Thymus (tissue), 11 donors: Measurements from ENCODE around the gene SPATA13. TPM values are rescaled to one million over a fixed set of nuclear protein-coding genes. Genes with fewer than 3 reads are reported as not detected.

ENCODE experiments used
- DNase-seq, 9 donors: peaks; one replicate each; pipeline ENCODE4 v3.0.0-alpha.2; 2013; ENCODE audit warnings: low spot score in 9 of 9, low read depth in 6 of 9, missing footprints in 1 of 9
- H3K27ac ChIP-seq, 2 donors: one replicate each; pipeline ENCODE4 v1.5.1; 2013; ENCODE audit warnings: control low read depth in 1 of 2, low read depth in 1 of 2, low read length in 1 of 2, mild to moderate bottlenecking in 1 of 2, moderate library complexity in 1 of 2
- H3K27me3 ChIP-seq, 2 donors: one replicate each; pipeline ENCODE4 v1.5.1; 2013; ENCODE audit warnings: low read length in 1 of 2; ENCODE audit not compliant: control insufficient read depth in 2 of 2, insufficient read depth in 1 of 2
- H3K36me3 ChIP-seq, 2 donors: one replicate each; pipeline ENCODE4 v1.5.1; 2013; ENCODE audit warnings: low read length in 1 of 2, mild to moderate bottlenecking in 1 of 2, moderate library complexity in 1 of 2; ENCODE audit not compliant: control insufficient read depth in 2 of 2, insufficient read depth in 2 of 2
- H3K4me1 ChIP-seq, 2 donors: one replicate each; pipeline ENCODE4 v1.5.1; 2013; ENCODE audit warnings: low read length in 2 of 2; ENCODE audit not compliant: control insufficient read depth in 2 of 2, insufficient read depth in 2 of 2
- H3K4me3 ChIP-seq, 2 donors: one replicate each; pipeline ENCODE4 v1.5.1; 2013; ENCODE audit warnings: low read length in 2 of 2, control low read depth in 1 of 2, mild to moderate bottlenecking in 1 of 2
- H3K9me3 ChIP-seq, 2 donors: one replicate each; pipeline ENCODE4 v1.5.1; 2013; ENCODE audit warnings: low read length in 1 of 2, mild to moderate bottlenecking in 1 of 2; ENCODE audit not compliant: control insufficient read depth in 2 of 2, insufficient read depth in 1 of 2
- WGBS: extraction: QIAGEN DNeasy Blood & Tissue Kit; methylation state at CpG from one replicate; pipeline ENCODE4 v1.1.7; 2013; 5-methylcytosine and 5-hydroxymethylcytosine counted together
- polyA plus RNA-seq: library from polyadenylated mRNA; stranded (reverse); fragments of 200-250 nt; gene quantifications from one replicate; pipeline ENCODE4 v1.2.3, GENCODE V29; 2013
- total RNA-seq: library from RNA; stranded (reverse); fragments of 120-200 nt; gene quantifications from one replicate; pipeline ENCODE4 v1.2.4, GENCODE V29; 2013
- donor health status: healthy.

The SPATA13 gene
- total and polyA plus RNA-seq, 2 donors = 17.0 to 18.7 TPM

DNA sequence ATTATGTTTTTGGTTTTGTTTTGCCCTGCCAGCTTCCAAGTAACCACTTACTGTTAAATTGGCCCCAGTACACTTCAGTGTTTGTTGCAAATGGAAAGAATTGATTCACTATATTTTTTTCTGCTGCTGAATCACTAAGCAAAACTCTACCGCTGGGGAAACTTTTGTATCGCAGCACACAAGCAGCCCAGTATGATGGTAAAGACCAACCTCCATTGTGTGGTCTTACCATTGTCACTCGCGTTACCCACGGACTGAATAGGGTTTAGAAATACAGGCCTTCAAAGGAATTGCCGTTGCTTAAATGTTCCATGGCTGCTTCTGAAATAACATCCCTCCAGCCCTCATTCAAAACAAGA, 7.9 kb downstream of the SPATA13 start:
- H3K27ac ChIP-seq = no peak overlapping the region
- 83% methylated on average over 6 of the region's 6 CpGs for WGBS

DNA sequence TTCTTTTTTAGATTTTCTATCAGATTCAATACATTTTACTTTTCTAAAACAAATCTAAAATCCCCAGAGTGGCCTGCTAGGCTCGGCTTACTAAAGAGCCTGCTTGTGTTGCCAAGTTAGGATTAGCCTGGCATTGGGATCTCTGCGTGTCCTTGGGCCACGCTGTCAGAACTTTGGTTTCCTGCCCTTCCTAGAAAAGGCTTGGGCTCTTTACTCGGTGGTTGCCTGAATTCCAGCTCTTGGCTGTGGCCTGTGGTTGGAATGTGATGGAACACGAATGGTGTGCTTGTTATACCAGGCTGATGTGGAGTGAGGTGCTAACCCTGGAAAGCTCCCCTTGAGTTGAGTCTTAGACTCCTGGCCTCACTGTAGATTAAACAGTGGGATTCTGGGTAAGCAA, 8.5 kb downstream of the SPATA13 start:
- H3K4me1 ChIP-seq = no peaks in the 10 kb centered on the region
- peaks cover 4 to 19% of the 10 kb centered on the region in 2 donors for H3K36me3 ChIP-seq
- no peak for DNase-seq
- H3K4me3 ChIP-seq = no peak overlapping the region
- no peaks in the 10 kb centered on the region for H3K27me3 ChIP-seq
- 97% methylated on average over 5 of the region's 5 CpGs for WGBS
- no peaks in the 10 kb centered on the region for H3K9me3 ChIP-seq
- H3K27ac ChIP-seq = no peak overlapping the region

More for the DNA sequence above, 7.9 kb downstream of the SPATA13 start:
- H3K4me1 ChIP-seq = no peaks in the 10 kb centered on the region
- H3K9me3 ChIP-seq = no peaks in the 10 kb centered on the region
- H3K36me3 ChIP-seq = peaks cover 4 to 19% of the 10 kb centered on the region in 2 donors
- no peak overlapping the region for H3K4me3 ChIP-seq
- H3K27me3 ChIP-seq = no peaks in the 10 kb centered on the region
- DNase-seq = no peak

DNA sequence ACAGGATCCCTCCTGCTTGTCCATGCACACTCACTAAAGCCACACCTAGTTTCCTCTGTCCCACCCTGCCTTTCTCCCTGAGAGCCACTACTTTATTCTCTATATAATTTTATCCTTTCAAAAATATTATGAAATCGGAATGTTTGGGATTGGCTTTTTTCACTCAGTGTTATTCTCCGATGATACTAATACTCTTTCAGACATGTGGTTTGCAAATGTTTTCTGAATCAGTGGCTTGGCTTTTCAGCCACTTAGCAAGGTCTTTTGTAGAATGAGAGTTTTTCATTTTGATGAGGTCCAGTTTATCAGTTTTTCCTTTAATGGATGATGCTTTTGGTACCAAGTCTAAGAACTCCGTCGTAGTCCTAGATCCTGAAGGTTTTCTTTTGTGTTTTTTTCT, 11.6 kb downstream of the SPATA13 start:
- Histone ChIP-seq H3K9me3 (no peaks in the 10 kb centered on the region), H3K4me1 (no peaks in the 10 kb centered on the region), H3K36me3 (peaks cover 0 to 7% of the 10 kb centered on the region in 2 donors), H3K4me3 (no peak overlapping the region), H3K27ac (no peak overlapping the region), H3K27me3 (no peaks in the 10 kb centered on the region)
- no peak for DNase-seq
- 97% methylated on average over 4 of the region's 4 CpGs for WGBS

DNA sequence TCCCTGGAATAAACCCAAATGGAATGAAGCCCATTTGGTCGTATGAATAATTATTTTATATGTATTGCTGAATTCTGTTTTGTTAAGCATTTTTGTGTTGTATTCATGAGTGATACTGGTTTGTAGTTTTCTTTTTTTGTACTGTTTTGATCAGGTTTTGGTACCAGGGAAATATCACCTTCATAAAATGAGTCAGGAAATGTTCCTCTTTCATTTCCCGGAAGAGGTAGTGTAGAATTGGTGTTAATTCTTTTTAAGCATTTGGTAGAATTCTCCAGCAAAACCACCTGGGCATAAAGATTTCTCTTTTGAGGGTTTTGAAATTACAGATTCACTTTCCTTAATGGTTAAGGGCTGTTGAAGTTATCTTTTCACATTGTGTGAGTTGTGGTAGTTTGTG, 13.3 kb downstream of the SPATA13 start:
- Histone ChIP-seq H3K36me3 (no peaks in the 10 kb centered on the region), H3K27me3 (no peaks in the 10 kb centered on the region), H3K27ac (no peak overlapping the region), H3K4me3 (no peak overlapping the region), H3K4me1 (no peaks in the 10 kb centered on the region), H3K9me3 (no peaks in the 10 kb centered on the region)
- WGBS = 89% methylated on average over 2 of the region's 2 CpGs
- DNase-seq = no peak

DNA sequence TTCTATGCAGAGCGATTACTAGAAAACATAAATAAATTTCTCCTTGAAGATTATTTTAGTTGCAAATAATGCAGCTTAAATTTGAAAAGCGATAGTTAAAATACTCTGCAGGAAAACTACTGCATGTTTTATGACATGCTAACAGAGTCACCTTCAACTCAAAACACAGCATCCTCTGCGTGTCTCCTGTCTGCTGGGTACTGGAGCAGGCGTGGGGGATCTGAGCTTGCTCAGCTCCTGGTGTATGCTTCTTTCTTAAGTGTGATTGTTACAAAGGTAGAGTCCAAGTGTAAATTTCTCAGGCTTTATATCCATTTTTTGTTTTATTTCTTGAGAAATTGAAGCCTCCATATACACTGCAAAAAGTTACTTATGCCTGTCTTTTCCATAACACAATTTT, 15.3 kb downstream of the SPATA13 start:
- no peaks in the 10 kb centered on the region for H3K4me1 ChIP-seq
- WGBS = 97% methylated on average over 4 of the region's 4 CpGs
- H3K27ac ChIP-seq = no peak overlapping the region
- no peak for DNase-seq
- no peaks in the 10 kb centered on the region for H3K9me3 ChIP-seq
- H3K4me3 ChIP-seq = no peak overlapping the region
- H3K36me3 ChIP-seq = no peaks in the 10 kb centered on the region
- H3K27me3 ChIP-seq = no peaks in the 10 kb centered on the region

DNA sequence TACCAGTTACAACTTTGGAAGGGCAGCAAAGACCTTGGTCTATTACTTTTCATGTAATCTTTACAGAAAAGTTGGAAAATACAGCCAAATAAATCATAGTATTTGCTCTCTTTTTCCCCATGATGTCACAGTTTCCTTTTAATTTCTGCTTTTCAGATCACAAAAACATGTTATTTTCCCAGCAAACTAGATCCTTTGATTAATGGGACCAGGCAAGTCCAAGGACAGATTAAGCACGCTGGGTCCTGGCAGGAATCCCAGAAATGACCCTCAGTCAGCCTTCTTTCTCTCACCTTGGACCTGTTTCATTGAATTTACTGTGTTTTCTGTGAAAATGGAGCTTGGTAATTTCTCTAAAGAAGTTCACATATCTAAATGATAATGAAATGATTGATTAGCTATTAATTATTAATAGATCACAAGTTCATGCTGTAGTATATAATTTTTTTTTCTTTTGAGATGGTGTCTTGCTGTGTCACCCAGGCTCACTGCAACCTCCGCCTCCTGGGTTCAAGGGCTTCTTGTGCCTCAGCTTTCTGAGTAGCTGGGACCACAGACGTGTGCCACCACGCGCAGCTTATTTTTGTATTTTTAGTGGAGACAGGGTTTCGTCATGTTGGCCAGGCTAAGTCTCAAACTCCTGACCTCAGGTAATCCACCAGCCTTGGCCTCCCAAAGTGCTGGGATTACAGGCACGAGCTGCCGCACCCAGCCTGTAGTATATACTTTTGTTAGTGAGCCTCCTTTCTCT, 16.0 kb downstream of the SPATA13 start:
- DNase-seq = no peak
- no peak overlapping the region for H3K4me3 ChIP-seq
- no peak overlapping the region for H3K27ac ChIP-seq
- H3K4me1 ChIP-seq = no peaks in the 10 kb centered on the region
- H3K9me3 ChIP-seq = no peaks in the 10 kb centered on the region
- WGBS = 92% methylated on average over 8 of the region's 8 CpGs
- no peaks in the 10 kb centered on the region for H3K36me3 ChIP-seq
- H3K27me3 ChIP-seq = no peaks in the 10 kb centered on the region

DNA sequence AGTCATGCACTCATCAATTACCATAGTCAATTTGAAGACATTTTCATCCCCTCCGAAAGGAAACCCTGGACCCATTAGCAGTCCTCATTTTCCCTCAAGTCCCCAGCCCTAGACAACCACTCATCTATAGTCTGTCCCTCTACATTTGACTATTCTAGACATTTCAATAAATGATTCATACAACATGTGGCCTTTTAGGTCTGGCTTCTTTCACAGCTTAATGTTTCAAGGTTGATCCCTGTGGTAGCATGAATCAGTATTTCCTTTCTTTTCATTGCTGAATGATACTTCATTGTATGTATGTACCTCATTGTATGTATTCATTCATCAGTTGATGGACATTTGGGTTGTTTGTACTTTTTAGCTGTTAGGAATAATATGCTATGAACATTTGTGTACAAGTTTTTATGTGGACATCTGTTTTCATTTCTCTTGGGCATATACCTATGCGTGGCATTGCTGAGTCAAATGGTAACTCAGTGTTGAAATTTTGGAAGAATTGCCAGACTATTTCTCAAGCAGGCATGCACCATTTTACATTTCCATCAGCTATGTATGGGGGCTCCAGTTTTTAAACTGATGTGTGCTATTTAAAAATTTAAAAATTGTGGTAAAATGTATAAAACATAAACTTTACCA, 18.4 kb downstream of the SPATA13 start:
- no peak overlapping the region for H3K27ac ChIP-seq

DNA sequence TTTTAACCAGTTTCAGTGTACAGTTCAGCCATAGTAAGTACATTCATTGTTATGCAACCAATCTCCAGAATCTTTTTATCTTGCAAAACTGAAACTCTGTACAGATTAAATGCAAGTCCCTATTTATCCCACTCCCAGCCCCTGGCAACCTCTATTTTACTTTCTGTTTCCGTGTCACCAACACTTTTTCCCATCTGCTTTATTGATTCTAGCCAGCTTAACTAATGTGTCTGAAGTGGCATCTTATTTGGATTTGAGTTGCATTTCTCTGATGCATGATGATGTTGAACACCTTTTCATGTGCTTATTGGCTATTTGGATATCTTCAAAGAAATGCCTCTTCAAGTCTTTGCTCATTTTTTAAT, 18.9 kb downstream of the SPATA13 start:
- DNase-seq = no peak
- Histone ChIP-seq H3K4me3 (no peak overlapping the region), H3K27me3 (no peaks in the 10 kb centered on the region), H3K9me3 (peaks cover 1 to 9% of the 10 kb centered on the region in 2 donors), H3K27ac (no peak overlapping the region), H3K4me1 (peaks cover 2 to 8% of the 10 kb centered on the region in 2 donors), H3K36me3 (no peaks in the 10 kb centered on the region)
- WGBS = 96% methylated on average over 1 of the region's 1 CpG

More for the DNA sequence above, 18.4 kb downstream of the SPATA13 start:
- no peak for DNase-seq
- Histone ChIP-seq H3K4me3 (no peak overlapping the region), H3K4me1 (peaks cover 2 to 7% of the 10 kb centered on the region in 2 donors), H3K36me3 (no peaks in the 10 kb centered on the region), H3K27me3 (no peaks in the 10 kb centered on the region), H3K9me3 (peaks cover 1 to 9% of the 10 kb centered on the region in 2 donors)
- 74% methylated on average over 2 of the region's 2 CpGs for WGBS

DNA sequence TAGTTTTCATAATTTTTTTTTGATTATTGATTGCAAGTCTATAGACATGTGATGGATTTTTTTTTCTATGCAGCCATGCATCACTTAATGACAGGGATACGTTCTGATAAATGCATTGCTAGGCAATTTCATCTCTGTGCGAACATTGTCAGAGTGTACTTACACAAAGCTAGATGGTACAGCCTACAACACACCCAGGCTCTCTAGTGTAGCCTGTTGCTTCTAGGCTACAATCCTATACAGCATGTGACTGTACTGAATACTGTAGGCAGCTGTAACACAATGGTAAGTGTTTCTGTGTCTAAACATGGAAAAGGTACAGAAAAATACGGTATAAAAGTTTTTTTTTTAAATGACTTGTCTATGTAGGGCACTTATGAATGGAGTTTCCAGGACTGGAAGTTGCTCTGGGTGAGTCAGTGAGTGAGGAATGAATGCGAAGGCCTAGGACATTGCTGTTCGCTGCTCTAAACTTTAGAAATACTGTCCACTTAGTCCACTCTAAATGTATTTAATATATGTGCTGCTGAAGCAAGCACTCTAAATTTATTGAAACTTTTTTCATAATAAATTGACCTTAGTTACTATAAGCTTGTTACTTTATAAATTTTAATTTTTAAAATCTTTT, 20.3 kb downstream of the SPATA13 start:
- Histone ChIP-seq H3K27ac (no peak overlapping the region), H3K27me3 (no peaks in the 10 kb centered on the region), H3K36me3 (no peaks in the 10 kb centered on the region), H3K9me3 (peaks cover 1 to 9% of the 10 kb centered on the region in 2 donors), H3K4me3 (no peak overlapping the region), H3K4me1 (peaks cover 2 to 8% of the 10 kb centered on the region in 2 donors)
- no peak for DNase-seq
- over 99% methylated on average over 5 of the region's 5 CpGs for WGBS
